RWPE2 (cell line): Measurements from ENCODE around the gene DRGX.

ENCODE experiments used
- ATAC-seq: fragments of 200-7000 bp; cut with Tn5 transposase; 3 replicates; pipeline ENCODE4 v1.9.1; 2021; ENCODE audit warnings: low read depth
- DNase-seq: peaks from one replicate; pipeline ENCODE4 v3.0.0-alpha.2; 2020; ENCODE audit warnings: low spot score
- H3K27ac ChIP-seq: fragments of 450-650 bp; 2 replicates; pipeline ENCODE4 v1.5.1; 2017; ENCODE audit warnings: mild to moderate bottlenecking; ENCODE audit not compliant: poor library complexity, severe bottlenecking
- H3K27me3 ChIP-seq: fragments of 250-450 bp; sonication (Bioruptor Pico); 2 replicates; pipeline ENCODE4 v1.5.1; 2021; ENCODE audit warnings: mild to moderate bottlenecking, moderate library complexity; ENCODE audit not compliant: insufficient read depth, poor library complexity, severe bottlenecking
- H3K36me3 ChIP-seq: fragments of 250-450 bp; sonication (Bioruptor Pico); 2 replicates; pipeline ENCODE4 v1.5.1; 2020; ENCODE audit warnings: low read depth, mild to moderate bottlenecking, moderate library complexity
- H3K4me1 ChIP-seq: fragments of 250-450 bp; sonication (Bioruptor Pico); 2 replicates; pipeline ENCODE4 v1.5.1; 2021; ENCODE audit warnings: mild to moderate bottlenecking, moderate library complexity; ENCODE audit not compliant: insufficient read depth, poor library complexity, severe bottlenecking
- H3K4me3 ChIP-seq: fragments of 250-450 bp; sonication (Bioruptor Pico); 2 replicates; pipeline ENCODE4 v1.5.1; 2021; ENCODE audit warnings: mild to moderate bottlenecking, moderate library complexity; ENCODE audit not compliant: severe bottlenecking
- H3K9me3 ChIP-seq: fragments of 250-450 bp; sonication (Bioruptor Pico); 2 replicates; pipeline ENCODE4 v1.5.1; 2021; ENCODE audit warnings: mild to moderate bottlenecking, moderate library complexity; ENCODE audit not compliant: severe bottlenecking
- TF ChIP-seq, protein P1 (sequence below): fragments of 450-650 bp; IDR thresholded peaks from one replicate; pipeline ENCODE4 v1.5.1; 2017; ENCODE audit warnings: mild to moderate bottlenecking, moderate library complexity; ENCODE audit not compliant: poor library complexity, severe bottlenecking

DRGX gene

GRCh38 chr10:49318028-49318427 lies 77.9 kb downstream of the DRGX start:
- peaks cover 4% of the 10 kb centered on the region for H3K27me3 ChIP-seq
- ATAC-seq (no peak), DNase-seq (no peak)
- no peaks in the 10 kb centered on the region for H3K36me3 ChIP-seq
- no peak overlapping the region for H3K27ac ChIP-seq
- no peaks in the 10 kb centered on the region for H3K9me3 ChIP-seq
- H3K4me3 ChIP-seq = no peak overlapping the region
- TF ChIP-seq, protein P1, sequence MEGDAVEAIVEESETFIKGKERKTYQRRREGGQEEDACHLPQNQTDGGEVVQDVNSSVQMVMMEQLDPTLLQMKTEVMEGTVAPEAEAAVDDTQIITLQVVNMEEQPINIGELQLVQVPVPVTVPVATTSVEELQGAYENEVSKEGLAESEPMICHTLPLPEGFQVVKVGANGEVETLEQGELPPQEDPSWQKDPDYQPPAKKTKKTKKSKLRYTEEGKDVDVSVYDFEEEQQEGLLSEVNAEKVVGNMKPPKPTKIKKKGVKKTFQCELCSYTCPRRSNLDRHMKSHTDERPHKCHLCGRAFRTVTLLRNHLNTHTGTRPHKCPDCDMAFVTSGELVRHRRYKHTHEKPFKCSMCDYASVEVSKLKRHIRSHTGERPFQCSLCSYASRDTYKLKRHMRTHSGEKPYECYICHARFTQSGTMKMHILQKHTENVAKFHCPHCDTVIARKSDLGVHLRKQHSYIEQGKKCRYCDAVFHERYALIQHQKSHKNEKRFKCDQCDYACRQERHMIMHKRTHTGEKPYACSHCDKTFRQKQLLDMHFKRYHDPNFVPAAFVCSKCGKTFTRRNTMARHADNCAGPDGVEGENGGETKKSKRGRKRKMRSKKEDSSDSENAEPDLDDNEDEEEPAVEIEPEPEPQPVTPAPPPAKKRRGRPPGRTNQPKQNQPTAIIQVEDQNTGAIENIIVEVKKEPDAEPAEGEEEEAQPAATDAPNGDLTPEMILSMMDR = no peak
- no peaks in the 10 kb centered on the region for H3K4me1 ChIP-seq

- no peaks in the 10 kb centered on the region for H3K9me3 ChIP-seq
- H3K36me3 ChIP-seq = no peaks in the 10 kb centered on the region
- ATAC-seq = no peak
- no peaks in the 10 kb centered on the region for H3K4me1 ChIP-seq
- no peak for DNase-seq
- H3K27me3 ChIP-seq = no peaks in the 10 kb centered on the region
- H3K27ac ChIP-seq = no peak overlapping the region
- TF ChIP-seq, protein P1 = no peak
- H3K4me3 ChIP-seq = no peak overlapping the region
Measured at GRCh38 chr10:49314806-49315205, 81.1 kb downstream of the DRGX start.
